HG02973 (cell line): ENCODE data around the gene SUPT6H.

Experiments used
- ATAC-seq: cut with Tn5 transposase; IDR thresholded peaks from one replicate; pipeline ENCODE4 v1.9.1; 2021; ENCODE audit warnings: moderate library complexity; ENCODE audit not compliant: unreplicated experiment

SUPT6H gene

DNA sequence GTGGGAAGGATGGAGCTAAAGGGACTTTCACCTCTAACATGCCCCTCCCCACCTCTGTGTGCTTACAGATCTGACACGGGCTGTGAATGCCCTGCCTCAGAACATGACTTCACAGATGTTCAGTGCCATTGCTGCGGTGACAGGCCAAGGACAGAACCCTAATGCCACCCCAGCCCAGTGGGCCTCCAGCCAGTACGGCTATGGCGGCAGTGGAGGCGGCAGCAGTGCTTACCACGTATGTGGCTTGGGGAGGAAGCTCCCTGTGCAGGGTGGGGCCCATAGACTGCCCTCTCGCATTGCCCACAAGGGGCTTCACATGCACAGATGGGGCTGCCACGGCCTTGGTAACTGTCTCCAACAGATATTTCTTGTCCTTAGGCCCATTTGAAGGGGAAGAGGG is 38.3 kb downstream of the SUPT6H start:
- ATAC-seq, result no peak

- ATAC-seq, result no peak
These were observed 39.0 kb downstream of the SUPT6H start for GRCh38 chr17:28700830-28701492.

- ATAC-seq, result no peak
These were observed 40.2 kb downstream of the SUPT6H start for GRCh38 chr17:28702026-28702751.

- no peak for ATAC-seq
These were observed 40.7 kb downstream of the SUPT6H start for GRCh38 chr17:28702752-28703150.

DNA sequence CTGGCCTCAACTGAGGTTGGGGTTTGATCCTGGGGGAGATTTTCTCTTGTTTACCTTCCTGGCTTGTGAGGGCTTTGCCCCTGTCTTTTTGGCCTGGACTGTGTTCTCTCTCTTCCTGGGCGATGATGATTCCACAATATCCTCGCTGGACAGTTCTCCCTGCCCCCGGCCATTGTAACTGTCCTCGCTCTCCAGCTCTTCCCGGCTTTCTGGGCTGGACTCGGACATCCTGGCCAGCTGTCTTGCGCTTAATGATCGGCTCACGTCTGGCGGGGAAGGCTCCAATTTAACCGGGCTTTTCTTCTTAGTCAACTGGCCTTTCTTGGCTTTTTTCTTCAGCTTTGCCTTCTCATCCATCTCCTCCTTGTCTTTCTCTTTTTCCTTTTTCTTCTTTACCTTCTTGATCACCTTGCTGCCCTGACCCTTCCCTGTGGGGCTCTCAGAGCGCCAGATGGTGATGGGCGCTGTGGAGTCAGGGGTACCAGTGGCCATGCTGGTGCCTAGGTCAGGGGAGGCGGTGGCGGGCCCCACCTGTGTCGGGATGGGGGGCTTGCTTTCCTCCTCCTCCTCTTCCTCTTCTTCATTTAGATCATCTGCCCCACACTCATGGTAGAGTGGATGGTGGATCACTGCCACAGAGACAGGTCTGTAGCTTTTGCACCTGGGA is 41.7 kb downstream of the SUPT6H start:
- ATAC-seq, result no peak

DNA sequence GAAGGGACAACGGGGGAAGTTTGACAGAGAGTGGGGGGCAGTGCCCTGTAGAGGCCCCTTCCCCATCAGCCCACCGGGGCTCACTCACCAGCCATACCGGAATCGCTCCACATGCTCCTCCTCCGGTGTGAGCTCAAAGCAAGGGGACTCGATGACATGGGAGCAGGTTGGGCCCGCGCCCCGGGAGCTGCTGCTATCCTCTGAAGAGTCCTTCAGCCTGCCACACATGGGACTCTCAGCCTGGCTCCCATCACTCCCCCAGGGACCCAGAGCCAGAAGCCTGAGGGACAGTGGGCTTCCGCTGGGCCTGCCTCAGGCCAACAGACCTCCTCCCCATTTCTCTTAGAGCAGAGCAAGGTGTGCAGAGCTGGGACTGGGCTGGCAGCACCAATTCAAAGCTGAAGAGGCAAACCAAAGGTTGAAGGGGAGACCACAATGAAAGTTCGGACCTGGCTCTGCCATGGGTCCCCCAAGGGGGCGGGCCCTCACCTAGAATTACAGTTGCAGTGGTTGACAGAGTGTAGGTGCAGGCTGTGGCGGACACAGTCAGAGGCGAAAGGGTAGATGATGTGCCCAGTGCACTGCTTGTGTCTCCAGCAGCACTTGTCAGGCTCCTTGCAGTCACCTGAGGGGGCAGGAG is 42.3 kb downstream of the SUPT6H start:
- ATAC-seq, result no peak

GRCh38 chr17:28705074-28705659 is 43.2 kb downstream of the SUPT6H start:
- ATAC-seq, result no peak

DNA sequence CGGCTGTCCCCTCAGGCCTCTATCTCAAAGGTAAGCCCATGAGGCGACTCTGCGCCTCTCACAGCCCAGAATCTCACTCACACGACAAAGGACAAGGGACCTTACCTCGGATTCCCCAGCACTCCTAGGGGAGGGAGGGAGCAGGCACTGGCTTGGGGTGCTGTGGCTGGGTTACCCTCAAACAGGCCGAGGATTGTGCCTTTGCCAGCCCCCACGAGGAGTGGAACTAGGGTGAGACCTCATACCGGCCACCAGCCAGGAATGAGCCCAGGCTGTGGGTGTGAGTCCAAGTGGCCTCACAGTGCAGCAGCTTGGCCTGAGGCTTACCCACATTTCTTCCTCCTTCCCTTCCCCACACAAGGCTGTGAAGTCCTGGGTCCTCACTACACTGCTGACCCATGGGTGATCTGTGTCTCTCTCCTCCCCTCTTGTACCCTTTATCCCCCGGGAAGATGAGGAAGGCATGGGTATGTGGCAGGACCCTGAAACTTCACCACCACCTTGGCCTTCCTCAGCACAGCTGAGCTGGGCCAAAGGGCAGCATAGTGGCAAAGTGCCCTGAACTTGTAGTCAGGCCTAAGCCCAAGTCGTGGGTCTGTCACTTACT is 43.8 kb downstream of the SUPT6H start:
- ATAC-seq, result no peak

GRCh38 chr17:28706471-28707338 is 44.7 kb downstream of the SUPT6H start:
- no peak for ATAC-seq

- ATAC-seq, result no peak
These were observed 45.3 kb downstream of the SUPT6H start for GRCh38 chr17:28707339-28707720.

- ATAC-seq, result peak; percentile 52
These were observed 49.1 kb downstream of the SUPT6H start for GRCh38 chr17:28710861-28711722.

DNA sequence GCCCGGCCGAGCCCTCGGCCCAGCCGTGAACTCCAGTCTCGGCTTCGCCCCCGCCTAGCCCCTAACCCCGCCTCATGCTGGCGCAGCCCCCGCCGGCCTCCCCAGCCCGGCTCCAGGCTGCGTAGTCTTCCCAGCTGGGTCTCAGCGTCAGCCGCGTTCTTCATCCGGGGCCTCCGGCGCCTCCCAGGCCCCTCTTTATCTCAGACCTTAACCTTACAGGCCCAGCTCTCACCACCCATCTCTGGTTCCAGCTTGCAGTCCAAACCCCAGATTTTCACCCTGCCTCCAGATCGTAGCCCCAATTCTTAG is 49.7 kb downstream of the SUPT6H start, which contains the start of gene PROCA1:
PROCA1 (minus strand) TSS at position 166 of the 309 bp plus-strand sequence. CDS start 228 bp downstream, outside the sequence.
- peak; percentile 23 for ATAC-seq

DNA sequence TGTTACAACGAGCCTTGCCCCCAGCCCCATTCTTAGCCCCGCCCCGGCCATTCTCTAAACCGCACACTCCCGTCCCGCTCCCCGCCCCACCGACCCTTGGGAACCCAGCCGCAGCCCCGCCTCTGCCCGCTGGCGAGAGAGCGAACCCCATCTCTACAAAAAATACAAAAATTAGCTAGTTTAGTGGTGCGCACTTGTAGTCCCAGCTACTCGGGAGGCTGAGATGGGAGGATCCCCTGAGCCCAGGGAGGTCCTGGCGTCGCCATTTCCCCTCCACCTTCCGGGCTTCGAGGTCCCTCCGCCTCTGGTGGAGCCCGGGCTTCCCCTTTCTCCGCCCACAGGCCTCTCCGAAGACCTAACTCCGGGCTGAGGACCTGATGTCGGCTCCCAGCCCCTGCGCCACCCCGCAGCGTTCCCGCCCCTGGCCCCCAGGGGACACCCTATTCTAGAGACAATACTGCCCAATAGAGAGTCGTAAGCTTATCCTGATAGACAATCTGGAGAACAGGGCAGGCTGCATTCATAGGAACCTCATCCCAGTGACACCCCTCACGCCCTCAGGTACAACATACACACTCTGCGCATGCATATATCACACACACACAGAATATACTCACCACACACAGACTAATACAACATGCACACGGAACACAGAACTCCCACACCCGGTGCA is 50.2 kb downstream of the SUPT6H start:
- peak; percentile 34 for ATAC-seq

DNA sequence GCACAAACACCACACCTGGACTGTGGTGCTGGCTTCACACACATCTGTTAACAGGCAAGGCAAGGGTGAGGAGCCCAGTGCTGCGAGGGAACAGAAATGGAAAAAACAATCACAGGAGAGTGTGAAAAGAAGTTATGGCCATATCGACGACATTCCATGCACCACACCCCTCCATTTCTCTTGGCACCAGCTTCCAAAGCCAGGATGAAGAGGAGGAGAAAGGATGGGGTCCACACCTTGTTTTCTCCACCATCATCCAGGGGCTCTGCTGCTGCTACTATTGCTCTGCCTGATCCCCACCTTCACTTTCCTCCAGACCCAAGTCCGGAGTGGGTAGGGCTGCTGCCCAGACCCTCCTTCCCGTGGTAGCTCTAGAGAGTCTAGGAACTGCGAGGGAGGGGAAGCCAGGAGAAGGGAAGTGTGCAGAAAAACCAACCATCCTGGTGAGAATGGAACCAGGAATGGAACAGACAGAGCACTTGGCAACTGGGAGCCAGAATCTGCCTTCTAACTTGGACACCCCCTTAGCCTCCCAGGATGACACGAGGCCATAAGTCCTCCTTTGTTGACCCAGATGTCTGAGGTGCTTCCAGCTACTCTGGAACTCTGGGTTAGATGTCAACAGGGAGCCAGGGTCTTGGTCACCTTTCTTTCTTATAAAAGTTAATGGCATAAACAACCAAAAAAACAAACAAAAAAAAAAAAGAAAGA is 50.9 kb downstream of the SUPT6H start:
- ATAC-seq, result no peak

- ATAC-seq, result no peak
These were observed 52.3 kb downstream of the SUPT6H start for GRCh38 chr17:28714281-28714680.

- ATAC-seq, result no peak
These were observed 53.2 kb downstream of the SUPT6H start for GRCh38 chr17:28715217-28715616.

GRCh38 chr17:28716740-28717577 is 55.0 kb downstream of the SUPT6H start:
- ATAC-seq, result no peak
